ENCODE measurements around the gene CPEB2.

CPEB2 gene

DNA sequence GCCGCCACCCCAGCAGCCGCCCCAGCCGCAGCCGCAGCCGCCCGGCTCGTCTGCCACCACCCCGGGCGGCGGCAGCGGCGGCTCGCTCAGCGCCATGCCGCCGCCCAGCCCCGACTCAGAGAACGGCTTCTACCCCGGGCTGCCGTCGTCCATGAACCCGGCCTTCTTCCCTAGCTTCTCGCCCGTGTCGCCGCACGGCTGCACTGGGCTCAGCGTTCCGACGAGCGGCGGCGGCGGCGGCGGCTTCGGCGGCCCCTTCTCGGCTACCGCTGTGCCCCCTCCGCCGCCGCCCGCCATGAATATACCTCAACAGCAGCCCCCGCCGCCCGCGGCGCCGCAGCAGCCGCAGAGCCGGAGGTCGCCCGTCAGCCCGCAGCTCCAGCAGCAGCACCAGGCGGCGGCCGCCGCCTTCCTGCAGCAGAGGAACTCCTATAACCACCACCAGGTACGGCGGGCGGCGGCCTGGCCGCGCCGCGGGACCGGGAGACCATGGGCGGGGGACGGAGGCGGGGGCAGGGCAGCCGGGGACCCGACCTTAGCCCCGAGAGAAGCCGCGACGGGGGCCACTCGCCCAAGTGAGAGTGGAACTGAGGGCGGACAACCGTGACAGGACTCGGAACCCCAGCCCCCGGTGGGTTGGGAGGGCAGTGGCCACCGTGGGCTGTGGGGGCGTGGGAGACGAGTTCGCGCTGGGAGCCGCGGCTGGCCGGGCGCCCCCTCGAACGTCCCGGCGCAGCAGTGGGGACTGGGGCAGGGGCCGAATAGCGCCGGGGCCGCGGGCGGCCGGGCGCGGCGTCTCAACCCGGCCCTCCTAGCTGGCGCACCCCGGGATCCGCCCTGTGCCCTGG is 1.8 kb downstream of the CPEB2 start:
- peak overlapping the region; percentile 92 to 97 for H3K4me3 ChIP-seq (ENCODE audit: insufficient read depth in 1 of 2, low read depth in 1 of 2, low read length in 2 of 2)
- peak overlapping the region; percentile 75 for H4K91ac ChIP-seq (ENCODE audit: low read length)
- peak overlapping the region; percentile 63 for H2AFZ ChIP-seq (ENCODE audit: low read depth, low read length)
- H3K18ac ChIP-seq (ENCODE audit: low read depth in 1 of 2, low read length in 2 of 2), result peak overlapping the region; percentile 98 to 100
- H3K9me3 ChIP-seq (ENCODE audit: control insufficient read depth, low read length), result no peaks in the 10 kb centered on the region
- H3K4ac ChIP-seq (ENCODE audit: low read depth in 1 of 2, low read length in 2 of 2), result peak overlapping the region; percentile 75 to 92
- H3K27me3 ChIP-seq (ENCODE audit: control insufficient read depth in 1 of 2, insufficient read depth in 1 of 2, low read length in 2 of 2), result no peaks in the 10 kb centered on the region
- H2AK5ac ChIP-seq (ENCODE audit: low read length, severe bottlenecking), result no peak overlapping the region
- H3K9ac ChIP-seq (ENCODE audit: low read length), result peak overlapping the region; percentile 98
- H2BK15ac ChIP-seq (ENCODE audit: low read depth, poor library complexity, severe bottlenecking), result peak overlapping the region; percentile 99
- peak overlapping the region; percentile 92 for H3K27ac ChIP-seq (ENCODE audit: low read length, poor library complexity, severe bottlenecking)
- under 1% methylated on average over 79 of the region's 109 CpGs for WGBS
- H3K4me2 ChIP-seq (ENCODE audit: low read length, poor library complexity, severe bottlenecking), result peak overlapping the region; percentile 34
- peak overlapping the region; percentile 89 for H2BK120ac ChIP-seq (ENCODE audit: low read depth, low read length)
- peak overlapping the region; percentile 94 to 96 for H3K23ac ChIP-seq (ENCODE audit: low read length in 2 of 2)
- H2BK12ac ChIP-seq (ENCODE audit: low read length in 2 of 2), result peak overlapping the region in 1 of 2 experiments; percentile 90
- no peaks in the 10 kb centered on the region for H3K4me1 ChIP-seq (ENCODE audit: control insufficient read depth, insufficient read depth, low read depth, low read length)
- peak overlapping the region; percentile 95 for H2BK5ac ChIP-seq (ENCODE audit: low read depth, low read length, poor library complexity, severe bottlenecking)
- H4K8ac ChIP-seq (ENCODE audit: low read length), result peak overlapping the region; percentile 77
- peak; percentile 18 for DNase-seq
- H3K79me1 ChIP-seq (replicated peaks; ENCODE audit: low read length, poor library complexity, severe bottlenecking), result no peaks in the 10 kb centered on the region
- H3K14ac ChIP-seq (ENCODE audit: low read length in 2 of 2), result peak overlapping the region; percentile 99
- peaks cover 8 to 23% of the 10 kb centered on the region in 2 experiments for H3K36me3 ChIP-seq (ENCODE audit: control insufficient read depth in 1 of 2, insufficient read depth in 2 of 2, low read depth in 1 of 2, low read length in 2 of 2)

DNA sequence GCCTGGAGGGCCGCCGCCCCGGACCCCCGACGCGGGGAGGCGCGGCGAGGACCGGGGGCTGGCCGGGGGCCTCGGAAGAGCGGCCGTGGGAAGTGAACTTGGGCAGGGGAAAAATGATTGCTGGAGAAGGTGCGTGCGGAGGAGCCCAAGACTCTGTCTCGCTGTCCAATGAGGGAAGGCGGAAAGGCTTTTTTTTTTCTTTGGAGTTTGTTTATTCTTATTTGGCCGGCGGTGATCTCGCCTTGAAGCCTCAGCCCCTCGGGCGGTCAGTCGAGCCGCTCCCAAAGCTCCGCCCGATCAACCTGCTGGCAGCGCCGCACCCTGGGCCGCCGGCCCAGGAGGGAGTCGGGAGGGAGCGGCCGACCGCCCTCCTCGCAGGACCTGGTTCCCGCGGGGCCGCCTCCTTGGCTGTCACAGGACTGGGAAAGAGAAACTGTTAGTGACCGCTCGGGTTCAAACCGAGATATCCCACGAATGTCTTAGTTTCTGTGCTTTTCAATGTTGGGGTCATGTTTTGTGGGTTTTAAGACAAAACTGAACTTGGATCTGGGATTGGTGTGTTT is 2.5 kb downstream of the CPEB2 start:
- H2BK12ac ChIP-seq (ENCODE audit: low read length in 2 of 2), result peak overlapping the region in 1 of 2 experiments; percentile 90
- no peaks in the 10 kb centered on the region for H3K79me1 ChIP-seq (replicated peaks; ENCODE audit: low read length, poor library complexity, severe bottlenecking)
- no peak overlapping the region for H2AFZ ChIP-seq (ENCODE audit: low read depth, low read length)
- no peaks in the 10 kb centered on the region for H3K4me1 ChIP-seq (ENCODE audit: control insufficient read depth, insufficient read depth, low read depth, low read length)
- peak overlapping the region; percentile 99 for H2BK15ac ChIP-seq (ENCODE audit: low read depth, poor library complexity, severe bottlenecking)
- under 1% methylated on average over 42 of the region's 43 CpGs for WGBS
- H3K9ac ChIP-seq (ENCODE audit: low read length), result peak overlapping the region; percentile 98
- H3K4ac ChIP-seq (ENCODE audit: low read depth in 1 of 2, low read length in 2 of 2), result peak overlapping the region in 1 of 2 experiments; percentile 92
- H2BK5ac ChIP-seq (ENCODE audit: low read depth, low read length, poor library complexity, severe bottlenecking), result peak overlapping the region; percentile 95
- peak overlapping the region; percentile 75 for H4K8ac ChIP-seq (ENCODE audit: low read length)
- peak overlapping the region; percentile 61 for H4K91ac ChIP-seq (ENCODE audit: low read length)
- no peaks in the 10 kb centered on the region for H3K9me3 ChIP-seq (ENCODE audit: control insufficient read depth, low read length)
- H3K36me3 ChIP-seq (ENCODE audit: control insufficient read depth in 1 of 2, insufficient read depth in 2 of 2, low read depth in 1 of 2, low read length in 2 of 2), result peaks cover 8 to 30% of the 10 kb centered on the region in 2 experiments
- H3K27me3 ChIP-seq (ENCODE audit: control insufficient read depth in 1 of 2, insufficient read depth in 1 of 2, low read length in 2 of 2), result no peaks in the 10 kb centered on the region
- peak; percentile 86 for DNase-seq
- H3K27ac ChIP-seq (ENCODE audit: low read length, poor library complexity, severe bottlenecking), result peak overlapping the region; percentile 83
- H2AK5ac ChIP-seq (ENCODE audit: low read length, severe bottlenecking), result no peak overlapping the region
- H3K18ac ChIP-seq (ENCODE audit: low read depth in 1 of 2, low read length in 2 of 2), result peak overlapping the region; percentile 98 to 100
- H3K14ac ChIP-seq (ENCODE audit: low read length in 2 of 2), result peak overlapping the region; percentile 99
- peak overlapping the region; percentile 92 to 97 for H3K4me3 ChIP-seq (ENCODE audit: insufficient read depth in 1 of 2, low read depth in 1 of 2, low read length in 2 of 2)
- peak overlapping the region; percentile 89 for H2BK120ac ChIP-seq (ENCODE audit: low read depth, low read length)
- H3K4me2 ChIP-seq (ENCODE audit: low read length, poor library complexity, severe bottlenecking), result peak overlapping the region; percentile 17
- no peak overlapping the region for H3K23ac ChIP-seq (ENCODE audit: low read length in 2 of 2)

DNA sequence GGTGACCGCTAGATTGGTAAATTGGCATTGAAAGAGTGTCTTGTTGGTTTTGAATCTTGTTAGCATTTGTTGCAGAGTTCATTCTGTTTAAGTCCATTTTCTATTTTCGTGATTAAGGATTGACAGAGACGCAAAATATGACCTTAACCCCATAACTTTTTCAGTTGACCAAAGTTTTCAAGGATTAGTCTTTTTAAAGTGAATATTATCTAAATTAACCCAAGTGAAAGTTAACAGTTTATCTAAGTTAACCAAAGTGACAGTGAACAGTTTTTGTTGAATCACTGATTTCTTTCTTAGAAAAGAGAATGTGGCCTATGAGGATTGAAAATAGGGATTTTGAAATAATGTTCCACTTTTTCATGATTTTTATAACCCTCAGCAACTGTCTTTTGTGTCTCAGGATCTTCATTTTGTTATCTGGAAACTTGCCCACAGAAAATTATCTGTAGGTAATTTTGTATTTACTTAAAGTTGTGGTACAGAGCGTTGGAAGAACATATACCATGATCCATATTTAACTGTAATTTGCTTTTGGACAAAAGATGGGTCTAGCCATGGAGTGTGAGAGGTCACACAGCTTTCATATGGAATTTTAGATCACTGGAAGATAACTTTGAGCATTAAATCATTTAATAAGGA is 3.3 kb downstream of the CPEB2 start:
- no peak overlapping the region for H2AK5ac ChIP-seq (ENCODE audit: low read length, severe bottlenecking)
- peak overlapping the region in 1 of 2 experiments; percentile 92 for H3K4me3 ChIP-seq (ENCODE audit: insufficient read depth in 1 of 2, low read depth in 1 of 2, low read length in 2 of 2)
- H3K4ac ChIP-seq (ENCODE audit: low read depth in 1 of 2, low read length in 2 of 2), result no peak overlapping the region
- no peaks in the 10 kb centered on the region for H3K79me1 ChIP-seq (replicated peaks; ENCODE audit: low read length, poor library complexity, severe bottlenecking)
- peak overlapping the region; percentile 98 for H3K9ac ChIP-seq (ENCODE audit: low read length)
- H4K91ac ChIP-seq (ENCODE audit: low read length), result no peak overlapping the region
- H2BK15ac ChIP-seq (ENCODE audit: low read depth, poor library complexity, severe bottlenecking), result no peak overlapping the region
- peaks cover 8 to 37% of the 10 kb centered on the region in 2 experiments for H3K36me3 ChIP-seq (ENCODE audit: control insufficient read depth in 1 of 2, insufficient read depth in 2 of 2, low read depth in 1 of 2, low read length in 2 of 2)
- H3K4me2 ChIP-seq (ENCODE audit: low read length, poor library complexity, severe bottlenecking), result peak overlapping the region; percentile 7
- no peak overlapping the region for H3K23ac ChIP-seq (ENCODE audit: low read length in 2 of 2)
- DNase-seq, result no peak
- H3K14ac ChIP-seq (ENCODE audit: low read length in 2 of 2), result no peak overlapping the region
- H3K18ac ChIP-seq (ENCODE audit: low read depth in 1 of 2, low read length in 2 of 2), result no peak overlapping the region
- no peaks in the 10 kb centered on the region for H3K4me1 ChIP-seq (ENCODE audit: control insufficient read depth, insufficient read depth, low read depth, low read length)
- no peaks in the 10 kb centered on the region for H3K9me3 ChIP-seq (ENCODE audit: control insufficient read depth, low read length)
- H2AFZ ChIP-seq (ENCODE audit: low read depth, low read length), result no peak overlapping the region
- no peak overlapping the region for H2BK12ac ChIP-seq (ENCODE audit: low read length in 2 of 2)
- peak overlapping the region; percentile 74 for H3K27ac ChIP-seq (ENCODE audit: low read length, poor library complexity, severe bottlenecking)
- H4K8ac ChIP-seq (ENCODE audit: low read length), result no peak overlapping the region
- H2BK5ac ChIP-seq (ENCODE audit: low read depth, low read length, poor library complexity, severe bottlenecking), result no peak overlapping the region
- H3K27me3 ChIP-seq (ENCODE audit: control insufficient read depth in 1 of 2, insufficient read depth in 1 of 2, low read length in 2 of 2), result no peaks in the 10 kb centered on the region
- H2BK120ac ChIP-seq (ENCODE audit: low read depth, low read length), result no peak overlapping the region
- WGBS, result 0% methylated on average over 1 of the region's 4 CpGs
